H4 (cell line): ENCODE data around the gene SLC5A10. TPM values are rescaled to one million over a fixed set of nuclear protein-coding genes. Genes with fewer than 3 reads are reported as not detected.
A peak's percentile ranks its signal among the peaks of the same experiment; 100 is the strongest.
"Not testable (repeated sequence)": the region's sequence is repeated elsewhere in the genome, so short reads cannot be mapped to it uniquely, and the experiment has no call there.

Experiments used
- DNase-seq: peaks from one replicate; pipeline ENCODE4 v3.0.0-alpha.2; 2015; ENCODE audit warnings: low spot score
- total RNA-seq: library from RNA; depleted of rRNA; stranded (reverse); fragments of >200 nt; shearing (Covaris generic); gene quantifications from 2 replicates; pipeline ENCODE4 v1.2.3, GENCODE V29; 2014

Gene SLC5A10
- total RNA-seq, 1 experiment from 2014 or later = not detected

DNA sequence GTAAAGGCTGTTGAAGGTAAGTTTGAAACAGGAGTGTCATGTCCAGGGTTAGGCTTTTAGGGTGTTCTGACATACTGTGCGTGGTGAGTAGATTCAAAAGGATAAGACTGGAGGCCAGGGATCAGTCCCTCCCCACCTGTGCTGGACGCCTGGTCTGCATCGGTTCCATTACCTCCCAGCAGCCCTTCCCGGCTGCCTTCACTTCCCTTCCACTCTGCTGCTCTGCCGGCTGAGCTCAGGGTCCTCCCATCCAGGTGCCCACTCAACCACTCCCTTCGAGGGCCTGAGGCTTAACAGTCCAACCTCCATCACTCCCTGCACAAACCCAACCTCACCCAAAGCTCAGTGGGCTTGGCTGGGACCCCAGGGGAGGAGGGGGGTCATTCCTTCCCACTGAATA lies 4.1 kb upstream of the SLC5A10 start:
- no peak for DNase-seq

DNA sequence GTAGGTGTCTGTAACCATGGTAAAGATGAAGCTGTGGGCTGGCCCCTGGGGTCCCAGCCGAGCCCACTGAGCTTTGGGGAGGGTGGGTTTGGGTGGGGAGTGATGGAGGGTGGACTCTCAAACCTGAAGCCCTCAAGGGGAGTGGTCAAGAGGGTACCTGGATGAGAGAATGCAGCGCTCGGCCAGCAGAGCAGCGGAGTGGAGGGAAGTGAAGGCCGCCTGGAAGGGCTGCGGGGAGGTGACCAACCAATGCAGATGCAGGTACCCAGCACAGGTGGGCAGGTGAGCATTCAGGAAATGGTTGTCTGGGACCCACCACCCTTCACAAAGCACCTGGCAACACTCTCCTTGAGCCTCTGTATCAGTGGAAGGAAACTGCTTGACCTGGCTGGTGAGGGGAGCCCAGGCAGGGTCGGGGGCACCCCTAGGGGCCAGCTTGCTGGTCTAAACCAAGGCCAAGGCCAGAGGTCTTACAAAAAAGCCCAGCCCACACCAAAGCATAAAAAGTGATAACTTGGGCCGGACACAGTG lies 3.4 kb upstream of the SLC5A10 start:
- DNase-seq = no peak

DNA sequence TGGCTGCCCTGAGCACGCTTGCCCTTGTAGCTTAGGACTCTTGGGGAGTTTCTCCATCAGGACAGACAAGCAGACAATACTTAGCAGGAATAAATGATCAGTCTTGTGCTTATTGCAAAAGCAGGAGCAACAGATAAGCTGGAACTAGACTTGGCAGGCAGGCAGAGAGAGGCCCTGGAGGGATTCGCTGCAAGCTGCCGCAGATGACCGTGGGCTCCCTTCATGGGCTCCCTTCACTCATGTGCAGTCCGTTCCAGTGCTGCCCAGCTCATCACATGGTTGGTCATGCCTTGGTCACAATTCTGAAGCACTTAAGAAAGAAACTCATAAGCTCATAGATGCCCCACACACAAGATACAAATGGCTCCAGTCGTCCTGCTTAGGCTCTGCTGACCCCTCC lies 2.4 kb upstream of the SLC5A10 start:
- no peak for DNase-seq

DNA sequence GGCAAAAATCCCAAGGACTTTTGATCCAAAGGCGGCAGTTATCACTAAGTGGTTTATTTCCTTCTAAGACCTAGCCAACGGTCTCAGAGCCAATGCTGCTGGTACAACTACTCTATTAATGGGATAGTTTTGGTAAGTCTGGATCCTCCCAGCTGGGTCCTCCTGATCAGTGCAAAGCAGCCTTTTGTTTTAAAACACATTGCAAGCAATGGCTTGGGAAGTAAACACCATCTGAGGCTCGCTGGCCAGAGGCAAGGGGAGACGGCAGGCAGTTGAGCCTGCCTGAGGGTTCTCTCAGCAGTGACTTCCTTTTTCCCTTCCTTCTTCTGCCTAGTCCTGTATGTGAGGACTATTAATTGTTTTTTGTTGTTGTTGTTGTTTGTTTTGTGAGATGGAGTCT lies 1.6 kb upstream of the SLC5A10 start:
- DNase-seq = no peak

DNA sequence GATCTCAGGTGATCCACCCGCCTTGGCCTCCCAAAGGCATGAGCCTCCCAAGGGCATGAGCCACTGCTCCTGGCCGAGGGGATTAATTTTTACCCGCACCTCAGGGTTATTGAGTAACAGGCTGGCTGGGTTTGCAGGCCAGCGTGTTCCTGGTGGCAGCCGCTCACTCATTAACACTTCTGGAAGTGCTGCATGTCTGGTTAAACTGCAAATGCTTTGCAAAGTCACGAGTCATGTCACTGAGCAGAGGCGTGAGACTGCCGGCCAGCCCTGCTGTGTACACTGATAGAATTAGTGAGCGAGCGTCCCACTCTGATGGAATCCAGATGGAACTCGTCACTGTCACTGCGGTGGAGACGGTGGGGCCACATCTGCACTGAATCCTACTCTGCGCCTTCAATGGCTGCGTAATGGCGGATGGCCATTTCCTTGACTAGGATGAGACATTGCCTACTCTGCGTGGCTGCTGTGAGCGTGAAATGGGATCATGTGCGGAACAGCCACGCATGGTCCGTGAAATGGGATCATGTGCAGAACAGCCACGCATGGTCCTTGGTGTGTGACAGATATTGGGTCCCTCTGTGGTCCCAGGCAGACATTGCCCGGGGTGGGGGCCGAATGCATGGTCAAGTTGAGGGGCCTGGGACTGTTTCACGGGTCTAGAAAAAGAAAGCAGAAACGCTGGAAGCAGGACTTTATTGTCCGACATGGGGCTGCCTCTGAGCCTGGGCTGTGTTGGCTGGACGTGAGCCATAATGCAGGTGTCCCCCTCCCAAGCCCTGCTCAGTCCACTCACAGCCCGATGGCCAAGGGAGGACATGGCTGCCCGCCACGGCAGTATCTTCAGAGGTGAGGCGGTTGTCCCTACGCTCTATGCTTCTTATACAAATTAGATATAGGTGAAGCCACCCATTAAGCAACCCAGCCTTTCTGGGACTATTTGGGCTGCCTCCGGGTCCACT lies 740 bp upstream of the SLC5A10 start:
- DNase-seq = no peak

DNA sequence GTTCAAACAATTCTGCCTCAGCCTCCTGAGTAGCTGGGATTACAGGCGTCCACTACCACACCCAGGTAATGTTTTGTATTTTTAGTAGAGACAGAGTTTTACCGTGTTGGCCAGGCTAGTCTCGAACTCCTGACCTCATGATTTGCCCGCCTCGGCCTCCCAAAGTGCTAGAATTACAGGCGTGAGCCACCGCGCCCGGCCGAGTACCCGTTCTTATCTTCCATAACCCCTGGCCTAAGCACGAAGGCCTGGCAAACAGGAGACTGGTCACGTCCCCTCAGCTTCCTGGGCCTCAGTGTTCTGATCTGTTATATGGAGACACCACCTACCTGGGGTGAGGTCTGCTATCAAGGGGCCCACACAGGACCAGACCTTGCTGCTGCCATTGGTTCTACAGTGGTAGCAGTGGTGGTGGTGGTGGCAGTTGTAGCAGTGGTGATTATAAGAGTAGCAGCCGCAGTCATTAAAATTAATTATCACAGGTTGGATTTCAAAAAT lies 1.3 kb downstream of the SLC5A10 start:
- no peak for DNase-seq

DNA sequence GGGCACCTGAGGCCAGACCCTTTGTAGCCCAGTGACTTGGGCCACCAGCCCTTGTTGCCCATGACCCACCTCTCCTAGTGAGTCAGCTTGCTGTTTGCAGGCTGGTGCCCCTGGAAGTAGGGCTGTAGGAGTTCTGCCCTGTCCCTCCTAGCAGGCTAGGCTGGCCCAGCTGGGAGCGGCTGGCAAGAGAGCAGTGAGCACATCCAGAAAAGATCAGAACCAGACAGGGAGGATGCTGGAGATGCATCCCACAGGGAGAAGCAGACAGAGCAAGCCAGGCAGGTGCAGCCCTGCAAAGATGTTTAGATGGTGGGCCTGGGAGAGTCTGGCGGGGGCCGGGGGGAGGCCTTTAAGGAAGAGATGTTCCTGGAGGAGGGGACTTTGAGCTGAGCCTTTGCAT lies 2.4 kb downstream of the SLC5A10 start:
- no peak for DNase-seq

DNA sequence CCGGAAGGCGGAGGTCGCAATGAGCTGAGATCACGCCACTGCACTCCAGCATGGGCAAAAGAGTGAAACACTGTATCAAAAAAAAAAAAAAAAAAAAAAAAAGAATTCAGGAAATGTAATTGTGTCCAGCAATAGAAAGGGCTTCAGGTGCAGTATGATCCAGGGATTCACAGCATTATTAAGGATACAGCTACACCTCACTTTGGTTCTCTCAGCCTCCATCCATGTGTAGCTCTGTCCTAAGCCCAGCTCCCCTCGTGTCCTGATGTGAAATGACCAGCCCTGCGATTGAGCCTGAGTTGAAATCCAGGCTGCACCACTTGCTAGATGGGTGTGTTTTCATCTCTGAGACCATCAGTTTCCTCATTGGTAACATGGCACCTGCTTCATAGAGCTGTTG lies 3.0 kb downstream of the SLC5A10 start:
- no peak for DNase-seq

DNA sequence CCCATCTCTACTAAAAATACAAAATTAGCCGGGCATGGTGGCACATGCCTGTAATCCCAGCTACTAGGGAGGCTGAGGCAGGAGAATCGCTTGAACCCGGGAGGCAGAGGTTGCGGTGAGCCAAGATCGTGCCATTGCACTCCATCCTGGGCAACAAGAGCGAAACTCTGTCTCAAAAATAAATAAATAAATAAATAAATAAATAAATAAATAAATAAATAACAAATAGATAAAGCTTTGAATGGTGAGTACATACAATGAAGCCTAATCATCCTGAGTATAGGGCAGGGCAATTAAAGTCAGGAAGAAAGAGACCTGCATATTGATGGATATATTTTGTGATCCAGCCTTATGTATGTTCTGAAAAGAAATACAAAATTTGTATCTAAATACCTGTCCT lies 4.1 kb downstream of the SLC5A10 start:
- not testable (repeated sequence) for DNase-seq

DNA sequence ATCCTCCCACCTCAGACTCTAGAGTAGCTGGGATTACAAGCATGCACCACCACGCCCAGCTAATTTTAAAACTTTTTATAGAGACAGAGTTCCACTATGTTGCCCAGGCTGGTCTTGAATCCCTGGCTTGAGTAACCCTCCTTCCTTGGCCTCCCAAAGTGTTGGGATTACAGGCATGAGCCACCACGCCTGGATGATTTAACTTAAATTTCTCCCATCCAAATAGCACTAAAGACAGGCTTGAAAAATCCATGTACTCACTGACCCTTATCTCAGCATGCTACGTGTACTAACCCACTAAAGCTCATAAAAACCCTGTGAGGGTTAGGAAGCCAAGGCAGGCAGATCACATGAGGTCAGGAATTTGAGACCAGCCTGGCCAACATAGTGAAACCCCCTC lies 4.6 kb downstream of the SLC5A10 start:
- no peak for DNase-seq

DNA sequence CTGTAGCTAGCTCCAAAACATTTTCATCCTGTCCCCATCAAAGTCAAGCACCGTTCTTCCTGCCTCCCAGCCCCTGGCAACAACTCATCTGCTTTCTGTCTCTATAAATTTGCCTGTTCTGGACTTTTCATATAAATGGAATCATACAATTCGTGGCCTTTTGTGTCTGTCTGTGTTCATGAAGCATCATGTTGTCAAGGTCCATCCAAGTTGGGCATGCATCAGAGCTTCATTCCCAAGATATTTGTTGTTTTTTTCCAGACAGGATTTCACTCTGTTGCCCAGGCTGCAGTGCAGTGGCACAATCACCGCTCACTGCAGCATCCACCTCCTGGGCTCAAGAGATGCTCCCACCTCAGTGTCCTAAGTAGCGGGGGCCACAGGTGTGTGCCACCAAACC lies 5.9 kb downstream of the SLC5A10 start:
- DNase-seq = no peak

DNA sequence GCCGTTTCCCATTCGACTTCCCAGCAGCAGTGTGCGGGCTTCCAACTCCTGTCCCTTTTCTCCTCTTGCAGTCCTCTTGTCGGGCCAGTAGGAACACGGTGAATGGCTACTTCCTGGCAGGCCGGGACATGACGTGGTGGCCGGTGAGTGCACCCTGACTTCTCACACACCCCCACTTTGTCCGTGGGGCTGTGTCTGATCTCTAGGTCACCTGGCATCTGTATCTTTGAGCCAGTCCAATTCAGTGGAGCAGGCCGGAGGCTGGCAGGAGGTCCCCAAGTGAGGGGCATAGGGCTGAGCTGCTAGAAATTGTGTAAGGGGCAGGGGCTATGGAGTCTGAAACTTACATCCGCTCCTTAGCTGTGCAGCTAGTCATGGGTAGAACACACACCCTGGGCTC lies 6.6 kb downstream of the SLC5A10 start:
- DNase-seq = no peak

DNA sequence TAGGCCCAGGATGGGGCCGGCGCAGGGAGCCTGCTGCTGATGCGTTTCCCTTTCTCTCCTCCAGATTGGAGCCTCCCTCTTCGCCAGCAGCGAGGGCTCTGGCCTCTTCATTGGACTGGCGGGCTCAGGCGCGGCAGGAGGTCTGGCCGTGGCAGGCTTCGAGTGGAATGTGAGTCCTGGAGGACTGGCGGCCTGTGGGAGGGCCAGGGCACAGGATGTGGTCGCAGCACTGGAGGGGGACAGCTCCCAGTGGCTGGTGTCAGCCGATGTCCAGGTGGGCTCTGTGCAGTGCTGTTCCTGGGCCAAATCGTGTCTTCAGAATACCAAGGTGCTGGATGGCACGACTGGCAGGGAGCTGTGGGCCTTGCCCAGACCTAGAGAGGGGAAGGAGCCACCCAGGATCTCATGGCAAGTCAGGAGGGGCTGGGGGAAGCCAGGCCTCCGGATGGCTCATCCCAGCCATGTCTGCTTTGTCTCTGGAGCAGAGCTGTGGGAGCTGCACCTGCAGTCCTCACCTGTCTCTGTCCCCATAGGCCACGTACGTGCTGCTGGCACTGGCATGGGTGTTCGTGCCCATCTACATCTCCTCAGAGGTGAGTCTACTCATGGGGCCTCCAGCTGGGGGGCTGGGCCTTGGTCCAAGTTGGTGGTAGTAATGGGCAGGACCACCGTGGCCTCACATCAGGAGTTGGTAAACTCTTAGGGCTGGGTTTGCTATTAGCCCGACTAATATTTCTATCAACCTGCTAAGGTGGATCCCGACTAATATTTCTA lies 7.3 kb downstream of the SLC5A10 start:
- DNase-seq = no peak

DNA sequence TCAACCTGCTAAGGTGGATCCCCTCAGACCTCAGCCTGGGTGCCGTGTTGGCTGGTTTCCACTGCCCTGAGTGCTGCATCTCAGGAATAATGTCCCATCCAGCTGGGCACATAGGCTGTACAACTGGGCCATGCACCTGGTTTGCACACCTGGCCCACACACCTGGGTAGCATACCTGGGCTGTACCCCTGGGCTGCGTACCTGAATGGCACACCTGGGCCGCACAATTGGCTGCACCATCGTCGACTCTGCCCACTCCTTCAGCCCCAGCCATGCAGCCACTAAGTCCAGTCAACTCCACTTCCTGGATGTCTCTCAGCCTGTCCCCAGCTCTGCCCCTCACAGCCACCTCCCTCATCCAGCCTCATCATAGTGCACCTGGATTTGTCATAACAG lies 7.9 kb downstream of the SLC5A10 start:
- DNase-seq = no peak

DNA sequence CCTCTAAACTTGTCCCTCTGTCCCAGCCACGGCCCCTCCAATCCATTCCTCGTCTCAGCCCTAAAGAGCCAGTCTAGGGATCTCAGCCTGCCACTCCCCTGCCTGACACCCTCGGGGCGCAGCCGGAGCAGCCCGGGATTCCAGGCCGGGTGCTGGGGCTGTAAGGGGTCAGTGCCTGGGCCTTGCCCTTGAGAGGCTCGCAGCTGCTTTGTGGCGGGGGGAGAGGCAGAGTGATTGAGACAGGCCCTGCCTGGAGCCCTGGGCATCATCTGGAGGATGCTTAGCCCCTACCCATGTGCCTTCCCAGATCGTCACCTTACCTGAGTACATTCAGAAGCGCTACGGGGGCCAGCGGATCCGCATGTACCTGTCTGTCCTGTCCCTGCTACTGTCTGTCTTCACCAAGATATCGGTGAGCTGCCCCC lies 8.3 kb downstream of the SLC5A10 start:
- no peak for DNase-seq

DNA sequence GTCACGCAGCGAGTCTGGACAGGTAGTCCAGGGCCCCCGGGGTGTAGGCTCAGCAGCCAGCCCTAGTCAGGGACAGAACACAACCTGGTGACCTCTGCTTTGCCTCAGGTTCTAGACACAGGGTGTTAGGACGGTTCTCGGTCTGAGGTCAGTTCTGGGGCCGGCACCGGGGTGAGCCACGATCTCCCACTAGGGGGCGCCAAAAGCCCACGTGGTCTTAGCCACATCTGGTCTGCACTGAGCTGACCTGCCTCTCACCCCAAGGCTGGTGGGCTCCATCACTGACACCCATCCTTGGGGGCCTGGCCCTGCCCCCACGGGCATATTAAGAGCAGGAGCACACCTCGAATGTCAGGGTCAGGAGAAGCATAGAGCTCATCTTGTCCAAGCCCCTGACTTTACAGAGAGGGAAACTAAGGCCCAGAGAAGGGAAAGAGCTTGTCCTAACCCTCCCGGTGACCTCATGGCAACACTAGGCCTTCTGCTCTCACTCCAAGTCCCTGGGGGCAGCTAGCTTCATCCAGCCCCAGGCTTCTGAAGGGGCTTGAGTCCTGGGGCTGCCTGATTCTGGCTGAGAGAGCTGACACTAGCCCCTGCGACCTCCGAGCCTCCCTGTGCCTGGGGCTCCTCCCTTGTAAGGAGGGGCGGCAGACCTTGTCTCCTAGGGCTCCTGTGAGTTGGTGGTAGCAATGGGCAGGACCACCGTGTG lies 9.0 kb downstream of the SLC5A10 start:
- DNase-seq = peak; percentile 33

DNA sequence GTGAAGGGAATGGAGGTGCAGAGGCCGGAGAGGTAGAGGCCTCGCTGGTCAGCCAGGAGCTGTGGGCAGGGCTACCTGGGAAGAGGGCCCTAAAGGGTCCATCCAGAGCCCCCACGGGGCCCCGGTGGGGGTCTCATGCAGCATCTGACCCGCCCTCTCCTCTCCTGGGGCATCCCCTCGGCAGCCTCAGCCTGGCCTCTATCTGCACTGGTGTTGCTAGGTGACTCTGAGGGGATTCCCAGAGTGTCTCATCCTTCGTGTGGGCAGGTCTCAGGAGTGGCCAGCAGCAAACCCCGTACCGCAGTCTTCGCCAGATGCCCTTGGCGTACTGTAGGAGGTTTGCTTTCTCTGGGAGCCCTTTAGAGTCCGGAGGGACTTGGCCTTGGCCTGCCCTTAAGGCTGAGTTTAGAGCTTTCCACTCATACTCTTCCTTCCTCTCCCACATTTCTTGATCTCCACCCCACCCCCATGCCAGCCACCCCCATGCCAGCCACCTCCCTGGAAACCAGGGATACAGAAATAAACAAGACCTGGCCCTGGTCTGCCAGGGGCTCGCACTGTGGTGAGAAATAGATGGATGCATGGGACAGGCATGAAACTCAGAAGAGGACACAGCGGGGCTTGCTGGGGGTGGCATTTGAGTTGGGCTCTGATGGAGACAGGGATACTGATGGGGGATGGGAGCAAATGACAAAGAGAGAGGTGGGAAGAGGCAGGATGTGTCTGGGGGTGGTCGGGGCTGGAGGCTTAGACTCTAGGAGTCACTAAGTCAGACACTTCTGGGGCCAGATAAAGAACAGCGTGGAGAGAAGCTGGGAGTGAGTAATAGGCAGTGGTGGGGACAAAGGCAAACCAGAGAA lies 9.9 kb downstream of the SLC5A10 start:
- DNase-seq = no peak

DNA sequence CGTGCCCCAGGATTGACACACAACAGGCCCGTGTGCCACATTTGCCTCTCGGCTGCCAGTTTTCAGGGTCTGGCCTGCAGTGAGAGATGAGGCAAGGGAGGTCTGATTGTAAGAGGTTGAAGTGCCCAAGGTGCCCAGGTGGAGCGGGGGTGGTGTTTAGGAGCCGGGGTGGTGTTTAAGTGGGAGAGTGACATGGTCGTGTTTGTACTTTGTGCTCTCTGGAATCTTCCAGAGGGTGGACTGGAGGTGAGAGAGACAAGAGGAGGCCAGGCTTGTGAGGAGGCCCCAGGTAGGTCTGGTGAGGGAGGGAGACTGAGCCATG lies 10.5 kb downstream of the SLC5A10 start:
- no peak for DNase-seq

DNA sequence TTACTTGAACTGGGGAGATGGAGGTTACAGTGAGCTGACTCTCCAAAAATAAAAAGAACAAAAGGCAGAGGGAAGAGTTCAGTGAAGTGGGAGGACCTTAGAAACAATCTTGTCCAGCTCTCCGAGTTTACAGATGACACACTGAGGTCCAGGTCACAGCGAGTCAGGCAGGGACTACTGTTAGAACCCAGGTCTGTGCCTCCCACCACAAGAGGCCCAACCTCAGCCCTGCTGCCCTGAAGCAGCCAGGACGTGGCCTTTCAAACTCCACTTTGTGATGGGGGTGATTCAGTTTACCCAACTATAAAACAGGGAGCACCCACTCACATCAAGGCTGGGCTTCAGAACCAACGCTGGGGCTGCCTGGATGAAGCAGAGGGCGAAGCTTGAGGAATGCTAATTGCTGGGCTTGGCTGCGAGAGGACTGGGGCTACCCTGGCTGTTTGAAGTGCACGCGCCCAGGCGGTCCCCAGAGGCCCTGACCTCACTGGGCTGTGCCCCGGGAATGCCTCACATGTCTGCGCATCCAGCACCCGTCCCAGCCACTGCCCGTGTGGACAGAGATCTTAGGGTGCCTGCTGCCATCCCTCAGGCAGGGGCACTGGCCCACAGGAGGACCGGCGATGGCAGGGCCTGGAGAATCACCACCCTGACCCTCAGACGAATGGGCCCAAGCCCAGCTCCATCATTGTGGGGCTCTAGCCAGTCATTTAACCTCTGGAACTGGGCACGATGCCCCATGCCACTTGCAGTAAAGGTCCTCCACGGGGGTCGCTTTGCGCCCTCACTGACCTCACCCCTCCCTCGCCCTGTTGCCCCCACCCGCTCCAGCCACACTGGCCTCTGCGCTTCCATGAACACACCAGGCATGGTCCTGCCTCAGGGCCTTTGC lies 11.4 kb downstream of the SLC5A10 start:
- DNase-seq = no peak

DNA sequence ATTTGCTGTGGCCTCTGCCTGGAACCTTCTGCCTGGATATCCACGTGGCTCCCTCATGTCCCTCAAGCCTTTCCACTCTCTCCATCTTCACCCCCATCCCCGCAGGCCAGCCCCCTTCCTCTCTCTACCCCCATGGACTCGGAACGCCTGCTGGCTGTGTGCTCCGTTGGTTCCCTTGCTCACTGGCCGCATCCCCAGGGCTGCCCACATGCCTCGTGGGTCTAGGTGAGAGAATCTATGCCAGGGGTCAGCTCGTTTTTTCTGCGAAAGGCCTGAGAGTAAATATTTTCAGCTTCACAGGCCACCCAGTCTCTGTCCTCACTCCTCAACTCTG lies 12.0 kb downstream of the SLC5A10 start:
- DNase-seq = no peak
